ENCODE data around the gene BACH2.
A peak's percentile ranks its signal among the peaks of the same experiment; 100 is the strongest.

The BACH2 gene

DNA sequence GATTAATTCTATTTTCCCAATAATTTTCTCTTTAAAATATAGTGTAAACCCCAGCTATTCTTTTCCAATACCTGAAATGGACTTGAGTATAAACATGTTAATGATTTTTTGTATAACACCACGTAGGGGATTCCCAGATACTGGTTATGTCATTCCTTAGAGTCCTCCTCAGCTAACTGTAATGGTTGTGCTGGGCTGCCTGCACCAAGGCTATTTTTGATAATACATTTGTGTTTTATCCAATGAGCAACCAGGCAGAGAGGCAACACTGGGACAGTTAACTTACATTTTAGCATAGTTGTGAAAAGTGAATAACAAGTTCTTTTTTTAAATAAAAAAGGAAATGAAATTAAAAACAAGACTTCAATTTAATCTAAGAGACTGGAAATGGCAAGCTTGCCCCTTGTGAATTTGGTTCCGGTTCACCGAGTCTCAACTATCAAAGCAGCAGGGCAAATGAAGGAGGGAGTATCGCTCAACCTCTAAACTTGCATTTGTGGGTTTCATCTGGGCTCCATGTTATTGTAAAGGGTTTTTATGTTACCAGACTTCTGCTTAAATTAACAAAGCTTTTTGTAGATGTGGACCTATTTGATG, 18.8 kb upstream of the BACH2 start:
- DNase-seq (ENCODE audit: low spot score in 2 of 2) (no peak), ATAC-seq (no peak)
- Mint-ChIP-seq H3K4me3 (no peak overlapping the region), H3K9me3 (no peaks in the 10 kb centered on the region), H3K36me3 (no peaks in the 10 kb centered on the region), H3K27ac (no peak overlapping the region), H3K4me1 (peaks cover 5% of the 10 kb centered on the region)

DNA sequence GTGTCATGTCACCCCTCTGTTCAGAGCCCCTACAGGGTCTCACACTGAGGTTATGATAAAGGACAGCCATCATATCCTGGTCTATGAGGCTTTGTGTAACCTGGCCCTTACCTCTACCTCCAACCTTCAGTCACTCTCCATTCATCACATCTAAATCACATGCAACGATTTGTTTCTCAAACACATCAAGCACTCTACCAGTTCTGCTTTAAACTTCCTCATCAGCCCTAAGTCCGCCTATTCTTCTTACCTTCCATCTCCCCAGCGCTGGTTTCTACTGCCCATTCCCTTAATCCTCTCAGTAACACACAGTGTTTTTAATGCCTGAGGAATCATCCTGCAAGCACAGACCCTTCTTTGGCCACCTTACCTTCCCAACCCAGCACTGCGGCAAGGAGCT, 17.9 kb upstream of the BACH2 start:
- H3K9me3 Mint-ChIP-seq = no peaks in the 10 kb centered on the region
- DNase-seq (ENCODE audit: low spot score in 2 of 2) = no peak
- peaks cover 5% of the 10 kb centered on the region for H3K4me1 Mint-ChIP-seq
- ATAC-seq = no peak
- no peak overlapping the region for H3K27ac Mint-ChIP-seq
- no peak overlapping the region for H3K4me3 Mint-ChIP-seq
- no peaks in the 10 kb centered on the region for H3K36me3 Mint-ChIP-seq

DNA sequence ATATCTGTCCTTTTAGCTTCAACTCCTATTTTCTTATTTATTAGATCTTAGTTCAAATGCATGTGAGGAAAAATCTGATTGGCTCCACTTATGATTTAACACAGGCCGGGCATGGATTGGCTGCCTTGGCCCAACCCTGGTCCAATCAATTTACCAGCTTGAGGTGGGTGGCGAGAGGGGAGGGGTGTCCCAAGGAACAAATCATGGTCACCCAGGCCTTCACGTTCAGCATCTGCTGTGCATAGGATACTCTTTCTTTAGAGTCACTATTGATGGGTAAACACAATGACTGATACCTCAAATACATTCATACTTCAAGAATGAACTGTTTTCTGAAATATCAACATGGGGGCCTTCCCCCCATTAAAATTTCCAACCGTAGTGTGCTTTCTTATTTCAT, 14.9 kb upstream of the BACH2 start:
- no peak for ATAC-seq

GRCh38 chr6:90305800-90306448, 9.3 kb upstream of the BACH2 start:
- Mint-ChIP-seq H3K4me1 (no peaks in the 10 kb centered on the region), H3K4me3 (no peak overlapping the region)

More for the DNA sequence above, 14.9 kb upstream of the BACH2 start:
- no peaks in the 10 kb centered on the region for H3K4me1 Mint-ChIP-seq
- no peaks in the 10 kb centered on the region for H3K36me3 Mint-ChIP-seq
- no peak overlapping the region for H3K4me3 Mint-ChIP-seq
- no peaks in the 10 kb centered on the region for H3K9me3 Mint-ChIP-seq
- DNase-seq (ENCODE audit: low spot score in 2 of 2) = no peak
- H3K27ac Mint-ChIP-seq = no peak overlapping the region

DNA sequence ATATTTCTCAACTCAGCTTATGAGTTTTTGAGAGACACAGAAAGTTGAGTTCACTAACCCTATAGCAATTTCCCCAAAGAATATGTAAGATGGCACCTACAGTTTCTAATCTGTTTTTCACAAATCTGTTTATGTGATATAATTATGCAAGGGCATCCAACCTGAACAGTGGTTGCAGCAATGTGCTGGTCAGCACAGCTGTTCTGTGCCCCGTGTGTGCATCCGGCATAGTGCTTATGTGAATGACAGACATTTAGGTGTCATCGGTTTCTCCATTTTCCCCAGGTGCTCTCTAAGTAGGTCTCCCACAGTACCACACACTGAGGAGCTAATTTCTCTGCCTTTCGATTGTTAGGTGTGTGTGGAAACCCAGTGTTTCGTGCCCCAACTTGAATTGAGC, 7.7 kb upstream of the BACH2 start:
- ATAC-seq = no peak
- peaks cover 9% of the 10 kb centered on the region for H3K4me1 Mint-ChIP-seq
- H3K4me3 Mint-ChIP-seq = no peak overlapping the region
- no peak overlapping the region for H3K27ac Mint-ChIP-seq
- H3K9me3 Mint-ChIP-seq = no peaks in the 10 kb centered on the region
- DNase-seq (ENCODE audit: low spot score in 2 of 2) = no peak
- H3K36me3 Mint-ChIP-seq = peaks cover 10% of the 10 kb centered on the region

More at GRCh38 chr6:90305800-90306448, 9.3 kb upstream of the BACH2 start:
- no peak overlapping the region for H3K27ac Mint-ChIP-seq
- no peak for DNase-seq (ENCODE audit: low spot score in 2 of 2)
- ATAC-seq = peak; percentile 68
- H3K36me3 Mint-ChIP-seq = peaks cover 10% of the 10 kb centered on the region
- no peaks in the 10 kb centered on the region for H3K9me3 Mint-ChIP-seq

- H3K4me3 Mint-ChIP-seq = no peak overlapping the region
- H3K36me3 Mint-ChIP-seq = peaks cover 10% of the 10 kb centered on the region
- H3K4me1 Mint-ChIP-seq = peaks cover 9% of the 10 kb centered on the region
Measured at GRCh38 chr6:90303039-90303438, 6.4 kb upstream of the BACH2 start.

DNA sequence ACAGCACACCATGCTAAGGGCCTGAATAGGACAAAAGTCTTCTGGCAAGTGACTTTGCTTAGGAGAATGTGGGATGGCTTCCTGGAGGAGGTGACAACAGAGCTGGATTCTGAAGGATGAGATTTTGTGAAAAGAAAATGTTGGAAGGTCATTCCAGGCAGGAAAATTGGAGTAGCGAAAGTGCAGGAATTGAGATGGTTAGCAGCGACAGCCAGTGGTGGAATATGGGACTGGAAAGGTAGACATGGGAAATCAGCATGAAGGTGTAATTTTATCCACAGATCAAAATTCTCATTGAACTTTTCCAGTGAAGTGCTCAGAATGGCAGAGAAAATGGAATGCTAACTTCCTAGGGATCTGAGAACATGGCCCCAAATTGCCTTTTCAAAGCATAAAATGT, 5.7 kb upstream of the BACH2 start:
- Mint-ChIP-seq H3K9me3 (no peaks in the 10 kb centered on the region), H3K36me3 (peaks cover 10% of the 10 kb centered on the region), H3K4me1 (peaks cover 9% of the 10 kb centered on the region), H3K27ac (no peak overlapping the region), H3K4me3 (no peak overlapping the region)
- DNase-seq (ENCODE audit: low spot score in 2 of 2) = no peak
- no peak for ATAC-seq

More at GRCh38 chr6:90303039-90303438, 6.4 kb upstream of the BACH2 start:
- DNase-seq (ENCODE audit: low spot score in 2 of 2) (no peak), ATAC-seq (no peak)
- Mint-ChIP-seq H3K9me3 (no peaks in the 10 kb centered on the region), H3K27ac (no peak overlapping the region)

- H3K9me3 Mint-ChIP-seq = no peaks in the 10 kb centered on the region
- DNase-seq (ENCODE audit: low spot score in 2 of 2) (no peak), ATAC-seq (no peak)
- H3K36me3 Mint-ChIP-seq = peaks cover 10% of the 10 kb centered on the region
- H3K4me1 Mint-ChIP-seq = peaks cover 9% of the 10 kb centered on the region
- no peak overlapping the region for H3K4me3 Mint-ChIP-seq
- H3K27ac Mint-ChIP-seq = no peak overlapping the region
Measured at GRCh38 chr6:90301816-90302215, 5.2 kb upstream of the BACH2 start.

GRCh38 chr6:90298459-90299053, 1.9 kb upstream of the BACH2 start:
- Mint-ChIP-seq H3K27ac (no peak overlapping the region), H3K4me1 (peaks cover 21% of the 10 kb centered on the region), H3K4me3 (no peak overlapping the region), H3K9me3 (no peaks in the 10 kb centered on the region), H3K36me3 (peaks cover 10% of the 10 kb centered on the region)
- DNase-seq (ENCODE audit: low spot score in 2 of 2) (no peak), ATAC-seq (no peak)

DNA sequence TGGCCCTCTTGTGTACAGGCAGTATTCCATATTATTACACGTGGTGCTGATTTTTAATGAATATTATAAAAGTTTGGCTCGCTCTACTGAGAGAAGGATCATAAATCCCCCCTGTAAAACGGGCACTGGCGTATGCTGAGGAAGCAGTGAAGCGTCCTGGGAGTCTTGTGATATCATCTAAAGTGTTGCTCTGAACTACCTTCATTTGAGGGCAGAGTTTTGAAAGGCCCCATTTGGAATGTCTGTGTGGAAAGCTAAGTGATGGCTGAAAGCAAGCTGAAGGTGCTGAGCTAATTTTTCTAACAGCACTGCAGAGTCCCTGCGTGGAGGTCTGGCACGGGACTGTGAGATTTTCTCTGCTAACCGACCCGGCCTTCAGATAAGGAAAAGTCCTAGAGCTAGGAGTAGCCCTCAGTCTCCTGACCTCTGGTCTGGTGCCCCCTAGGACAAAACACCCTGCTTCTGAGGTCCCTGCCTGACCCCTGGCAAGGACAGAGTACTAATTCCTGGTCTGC, 1.3 kb upstream of the BACH2 start:
- H3K9me3 Mint-ChIP-seq = no peaks in the 10 kb centered on the region
- H3K4me1 Mint-ChIP-seq = peaks cover 21% of the 10 kb centered on the region
- ATAC-seq = no peak
- no peak for DNase-seq (ENCODE audit: low spot score in 2 of 2)
- peaks cover 10% of the 10 kb centered on the region for H3K36me3 Mint-ChIP-seq
- peak overlapping the region; percentile 76 for H3K4me3 Mint-ChIP-seq
- H3K27ac Mint-ChIP-seq = no peak overlapping the region

- peaks cover 8% of the 10 kb centered on the region for H3K36me3 Mint-ChIP-seq
- H3K4me1 Mint-ChIP-seq = peaks cover 21% of the 10 kb centered on the region
- peak in 1 of 2 donors; percentile 53 for DNase-seq (ENCODE audit: low spot score in 2 of 2)
- peak overlapping the region; percentile 76 for H3K4me3 Mint-ChIP-seq
- no peak overlapping the region for H3K27ac Mint-ChIP-seq
- no peak for ATAC-seq
- no peaks in the 10 kb centered on the region for H3K9me3 Mint-ChIP-seq
Measured at GRCh38 chr6:90297115-90297866, 648 bp upstream of the BACH2 start.

GRCh38 chr6:90295854-90296340, 746 bp downstream of the BACH2 start:
- DNase-seq (ENCODE audit: low spot score in 2 of 2) = peak; percentile 45 to 77
- Mint-ChIP-seq H3K9me3 (no peaks in the 10 kb centered on the region), H3K27ac (peak overlapping the region; percentile 61), H3K36me3 (no peaks in the 10 kb centered on the region), H3K4me1 (peaks cover 25% of the 10 kb centered on the region), H3K4me3 (peak overlapping the region; percentile 76)
- ATAC-seq = peak; percentile 75

DNA sequence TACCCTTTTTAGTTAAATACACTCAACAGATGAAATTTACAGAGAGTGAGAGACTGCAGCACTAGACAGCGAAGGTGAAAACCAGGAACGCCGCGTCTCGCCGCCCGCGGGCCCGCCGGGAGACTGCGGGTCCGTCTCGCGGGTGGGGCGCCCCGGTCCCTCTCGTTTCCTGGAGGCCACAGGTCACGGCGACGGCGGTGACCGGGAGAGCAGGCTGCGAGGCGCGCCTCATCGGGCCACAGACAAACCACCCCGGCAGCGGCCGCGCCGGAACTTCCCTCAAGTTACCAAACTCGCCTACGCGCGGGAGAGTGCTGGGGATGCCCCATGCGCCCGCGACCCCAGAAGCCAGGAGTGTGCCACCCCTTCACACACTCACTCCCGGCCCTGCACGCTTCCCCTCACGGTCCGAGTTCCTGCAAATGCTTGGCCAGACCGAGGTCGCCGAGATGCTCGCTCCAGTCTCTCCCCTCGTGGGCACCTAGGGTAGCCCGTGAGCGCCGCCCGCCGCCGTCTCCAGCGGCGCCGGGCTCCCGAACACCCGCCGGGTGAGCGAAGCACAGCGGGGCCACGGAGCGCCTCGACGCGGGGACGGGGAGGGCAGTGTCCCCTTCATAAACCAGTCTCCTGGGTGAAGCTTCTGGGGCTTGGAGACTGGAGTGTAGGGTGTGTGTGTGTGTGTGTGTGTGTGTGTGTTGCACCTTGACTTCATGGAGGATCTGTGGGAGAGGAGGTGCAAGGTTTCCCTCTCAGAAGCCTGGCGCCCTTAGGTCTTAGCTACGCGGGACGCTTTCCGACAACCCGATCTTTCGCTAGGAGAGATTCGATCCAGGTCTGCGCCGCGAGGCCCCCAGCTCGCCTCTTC, 1.4 kb downstream of the BACH2 start:
- H3K27ac Mint-ChIP-seq = peak overlapping the region; percentile 61
- H3K4me3 Mint-ChIP-seq = peak overlapping the region; percentile 76
- H3K9me3 Mint-ChIP-seq = no peaks in the 10 kb centered on the region
- H3K36me3 Mint-ChIP-seq = no peaks in the 10 kb centered on the region
- H3K4me1 Mint-ChIP-seq = peaks cover 29% of the 10 kb centered on the region
- DNase-seq (ENCODE audit: low spot score in 2 of 2) (peak; percentile 63 to 87), ATAC-seq (peak; percentile 70)

GRCh38 chr6:90294614-90294988, 2.0 kb downstream of the BACH2 start:
- Mint-ChIP-seq H3K9me3 (no peaks in the 10 kb centered on the region), H3K4me1 (peaks cover 22% of the 10 kb centered on the region), H3K36me3 (no peaks in the 10 kb centered on the region), H3K27ac (peak overlapping the region; percentile 61), H3K4me3 (peak overlapping the region; percentile 76)
- no peak for DNase-seq (ENCODE audit: low spot score in 2 of 2)
- no peak for ATAC-seq

All from stimulated activated effector memory CD8-positive, alpha-beta T cell treated with anti-CD3 and anti-CD28 coated beads, Interleukin-12 subunit alpha, Interleukin-12 subunit beta, amount 100 ng/mL, for 72 hours (primary cell).